H1 (cell line): Measurements from ENCODE around the gene IL17REL. TPM values are rescaled to one million over a fixed set of nuclear protein-coding genes. Genes with fewer than 3 reads are reported as not detected.

ENCODE experiments used
- CTCF ChIP-seq, 3 experiments: IDR thresholded peaks; 1 replicate in 2 of 3; 2 replicates in 1 of 3; pipeline versions ENCODE4 v1.5.1 to v1.6.1; 2011; ENCODE audit warnings: low read length in 3 of 3, mild to moderate bottlenecking in 3 of 3, inconsistent platforms in 2 of 3, low read depth in 1 of 3, moderate library complexity in 1 of 3; ENCODE audit not compliant: insufficient read depth in 1 of 3; ENCODE audit errors: control extremely low read depth in 1 of 3
- HDAC2 ChIP-seq, 2 experiments: fragments of 300-600 bp in 1 of 2; sonication (generic) in 1 of 2; IDR thresholded peaks; 2 replicates each; pipeline ENCODE4 v1.6.1; 2011 to 2012; ENCODE audit warnings: low read depth in 2 of 2, low read length in 2 of 2, mild to moderate bottlenecking in 2 of 2, moderate library complexity in 2 of 2, borderline replicate concordance in 1 of 2, inconsistent platforms in 1 of 2
- NANOG ChIP-seq: IDR thresholded peaks from 2 replicates; pipeline ENCODE4 v1.6.1; 2011; ENCODE audit warnings: low read length, low read depth, mild to moderate bottlenecking, inconsistent platforms; ENCODE audit not compliant: insufficient read depth, poor library complexity, severe bottlenecking
- RXRA ChIP-seq: IDR thresholded peaks from 2 replicates; pipeline ENCODE4 v1.6.1; 2011; ENCODE audit warnings: low read depth, mild to moderate bottlenecking, low read length, moderate library complexity; ENCODE audit not compliant: insufficient read depth
- polyA plus RNA-seq, 7 experiments: library from polyadenylated mRNA; depleted of rRNA in 3 of 7; stranded (reverse) in 5 of 7; unstranded in 2 of 7; fragments of >200 nt in 5 of 7; fragments of 200-250 nt in 2 of 7; gene quantifications; 1 replicate in 5 of 7; 2 replicates in 1 of 7; 4 replicates in 1 of 7; pipeline versions ENCODE4 v1.2.1 to v1.2.3, GENCODE V29; 2011 to 2013; ENCODE audit warnings: missing spikeins in 2 of 7, mixed read lengths in 2 of 7
- total RNA-seq: library from RNA; stranded (reverse); fragmentation: NEBNext Ultra II Directional; extraction: Animal tissue kit (Norgen Biotek cat#: 25700); gene quantifications from 2 replicates; pipeline ENCODE4 v1.2.1, GENCODE V29; 2021

IL17REL gene
- total and polyA plus RNA-seq, 2 of the 8 experiments (the other 6 are each of a cell fraction or from before 2014, with no cell fraction given): 0.15 to 0.20 TPM

- no peak for TF ChIP-seq CTCF (IDR thresholded peaks at IDR 0.05; ENCODE audit: control extremely low read depth in 1 of 3, insufficient read depth in 1 of 3, low read depth in 1 of 3, low read length in 3 of 3)
- TF ChIP-seq RXRA: no peak
- no peak for TF ChIP-seq HDAC2 (IDR thresholded peaks at IDR 0.05; ENCODE audit: borderline replicate concordance in 1 of 2, low read depth in 2 of 2, low read length in 2 of 2)
- no peak for TF ChIP-seq NANOG
These were observed 3.1 kb upstream of the IL17REL start (continued) for GRCh38 chr22:50015451-50016307.
